ENCODE results near the gene VSIR.

GRCh38 chr10:71772832-71773220, 494 bp downstream of the VSIR start:
- TF ChIP-seq CTCF (IDR thresholded peaks at IDR 0.05; ENCODE audit: borderline replicate concordance, extremely low read depth, low read length, poor library complexity, severe bottlenecking) (no peak), EZH2 (IDR thresholded peaks at IDR 0.05; ENCODE audit: borderline replicate concordance, low read depth, low read length, severe bottlenecking) (no peak)

All from DND-41 (cell line).